ENCODE data around the gene GPATCH1. TPM values are rescaled to one million over a fixed set of nuclear protein-coding genes. Genes with fewer than 3 reads are reported as not detected.
A peak's percentile ranks its signal among the peaks of the same experiment; 100 is the strongest.

GPATCH1 gene
- total RNA-seq, 3 donors from 2014 or later (not counting 1 experiment from before 2014, with no cell fraction given), result 9.1 to 15.0 (median 12.7) TPM

- H3K36me3 Mint-ChIP-seq, result no peaks in the 10 kb centered on the region
- intact Hi-C loops (cut with micrococcal nuclease), result no loop called here
- Histone ChIP-seq H3K27me3 (ENCODE audit: control insufficient read depth, insufficient read depth, low read length) (peaks cover 11% of the 10 kb centered on the region), H3K27ac (ENCODE audit: low read length) (no peak overlapping the region), H3K9me3 (ENCODE audit: control insufficient read depth, insufficient read depth, low read length) (no peaks in the 10 kb centered on the region), H3K36me3 (ENCODE audit: control insufficient read depth, insufficient read depth, low read length) (no peaks in the 10 kb centered on the region), H3K4me1 (ENCODE audit: control insufficient read depth, insufficient read depth, low read length) (peaks cover 7% of the 10 kb centered on the region), H3K4me3 (ENCODE audit: low read length) (no peak overlapping the region)
- peaks cover 0 to 4% of the 10 kb centered on the region in 2 donors for H3K4me1 Mint-ChIP-seq
- 94% methylated on average over 5 of the region's 5 CpGs for WGBS (ENCODE audit: insufficient coverage)
- ATAC-seq (no peak), DNase-seq (no peak)
- H3K4me3 Mint-ChIP-seq, result no peak overlapping the region
- peaks cover 18 to 36% of the 10 kb centered on the region in 2 donors for H3K27me3 Mint-ChIP-seq (ENCODE audit: low read depth in 2 of 2)
- no peak overlapping the region for H3K27ac Mint-ChIP-seq
- TF ChIP-seq CTCF (IDR thresholded peaks at IDR 0.05), result no peak
- H3K9me3 Mint-ChIP-seq, result no peaks in the 10 kb centered on the region
Measured at GRCh38 chr19:33062902-33063301, 18.1 kb upstream of the GPATCH1 start.

GRCh38 chr19:33063356-33063752 is 17.6 kb upstream of the GPATCH1 start:
- ATAC-seq (no peak), DNase-seq (no peak)
- Histone ChIP-seq H3K9me3 (ENCODE audit: control insufficient read depth, insufficient read depth, low read length) (no peaks in the 10 kb centered on the region), H3K4me1 (ENCODE audit: control insufficient read depth, insufficient read depth, low read length) (peaks cover 7% of the 10 kb centered on the region), H3K36me3 (ENCODE audit: control insufficient read depth, insufficient read depth, low read length) (no peaks in the 10 kb centered on the region), H3K27me3 (ENCODE audit: control insufficient read depth, insufficient read depth, low read length) (peaks cover 11% of the 10 kb centered on the region), H3K4me3 (ENCODE audit: low read length) (no peak overlapping the region), H3K27ac (ENCODE audit: low read length) (no peak overlapping the region)
- Mint-ChIP-seq H3K27me3 (ENCODE audit: low read depth in 2 of 2) (peaks cover 18 to 36% of the 10 kb centered on the region in 2 donors), H3K27ac (no peak overlapping the region), H3K4me1 (peaks cover 0 to 4% of the 10 kb centered on the region in 2 donors), H3K4me3 (no peak overlapping the region), H3K9me3 (no peaks in the 10 kb centered on the region), H3K36me3 (no peaks in the 10 kb centered on the region)
- 13% methylated on average over 5 of the region's 7 CpGs for WGBS (ENCODE audit: insufficient coverage)
- no peak for TF ChIP-seq CTCF (IDR thresholded peaks at IDR 0.05)
- intact Hi-C loops (cut with micrococcal nuclease), result no loop called here

GRCh38 chr19:33063753-33064457 is 17.1 kb upstream of the GPATCH1 start:
- H3K4me3 Mint-ChIP-seq, result peak overlapping the region; percentile 66
- H3K27me3 Mint-ChIP-seq (ENCODE audit: low read depth in 2 of 2), result peaks cover 18 to 36% of the 10 kb centered on the region in 2 donors
- H3K36me3 Mint-ChIP-seq, result no peaks in the 10 kb centered on the region
- peak overlapping the region; percentile 10 for H3K4me3 ChIP-seq (ENCODE audit: low read length)
- H3K4me1 Mint-ChIP-seq, result peaks cover 0 to 4% of the 10 kb centered on the region in 2 donors
- H3K27me3 ChIP-seq (ENCODE audit: control insufficient read depth, insufficient read depth, low read length), result peaks cover 11% of the 10 kb centered on the region
- WGBS (ENCODE audit: insufficient coverage), result 15% methylated on average over 56 of the region's 56 CpGs
- intact Hi-C loops (cut with micrococcal nuclease), result no loop called here
- no peak overlapping the region for H3K27ac Mint-ChIP-seq
- no peak for ATAC-seq
- H3K9me3 Mint-ChIP-seq, result no peaks in the 10 kb centered on the region
- H3K27ac ChIP-seq (ENCODE audit: low read length), result no peak overlapping the region
- no peaks in the 10 kb centered on the region for H3K36me3 ChIP-seq (ENCODE audit: control insufficient read depth, insufficient read depth, low read length)
- no peaks in the 10 kb centered on the region for H3K9me3 ChIP-seq (ENCODE audit: control insufficient read depth, insufficient read depth, low read length)
- no peak for DNase-seq
- peaks cover 7% of the 10 kb centered on the region for H3K4me1 ChIP-seq (ENCODE audit: control insufficient read depth, insufficient read depth, low read length)
- TF ChIP-seq CTCF (IDR thresholded peaks at IDR 0.05), result no peak

- Histone ChIP-seq H3K4me3 (ENCODE audit: low read length) (no peak overlapping the region), H3K36me3 (ENCODE audit: control insufficient read depth, insufficient read depth, low read length) (no peaks in the 10 kb centered on the region), H3K4me1 (ENCODE audit: control insufficient read depth, insufficient read depth, low read length) (peaks cover 7% of the 10 kb centered on the region), H3K9me3 (ENCODE audit: control insufficient read depth, insufficient read depth, low read length) (no peaks in the 10 kb centered on the region), H3K27ac (ENCODE audit: low read length) (no peak overlapping the region), H3K27me3 (ENCODE audit: control insufficient read depth, insufficient read depth, low read length) (peaks cover 11% of the 10 kb centered on the region)
- H3K27me3 Mint-ChIP-seq (ENCODE audit: low read depth in 2 of 2), result peaks cover 18 to 35% of the 10 kb centered on the region in 2 donors
- intact Hi-C loops (cut with micrococcal nuclease), result no loop called here
- ATAC-seq (peak in 2 of 3 donors; percentile 24 to 39), DNase-seq (peak in 1 of 2 donors; percentile 35)
- H3K4me1 Mint-ChIP-seq, result peaks cover 0 to 4% of the 10 kb centered on the region in 2 donors
- peak overlapping the region; percentile 66 for H3K4me3 Mint-ChIP-seq
- H3K9me3 Mint-ChIP-seq, result no peaks in the 10 kb centered on the region
- H3K36me3 Mint-ChIP-seq, result no peaks in the 10 kb centered on the region
- H3K27ac Mint-ChIP-seq, result no peak overlapping the region
- TF ChIP-seq CTCF (IDR thresholded peaks at IDR 0.05), result no peak
- WGBS (ENCODE audit: insufficient coverage), result 1% methylated on average over 32 of the region's 35 CpGs
Measured at GRCh38 chr19:33064458-33064791, 16.6 kb upstream of the GPATCH1 start.

Data from natural killer cell (primary cell).